Activated CD8-positive, alpha-beta T cell treated with anti-CD3 and anti-CD28 coated beads, Interleukin-2, amount 10 ng/mL, durations not matched to agents 7 days and 5 days (primary cell): ENCODE measurements around the gene ATRN. TPM values are rescaled to one million over a fixed set of nuclear protein-coding genes. Genes with fewer than 3 reads are reported as not detected.
"Not testable (repeated sequence)": the region's sequence is repeated elsewhere in the genome, so short reads cannot be mapped to it uniquely, and the experiment has no call there.

Experiments used
- ATAC-seq: fragments of 150-1000 bp; cut with Tn5 transposase; one replicate; pipeline ENCODE4 v1.10.0; 2021; ENCODE audit warnings: moderate library complexity
- CTCF ChIA-PET: fragments of 350-600 bp; sonication (Branson Sonifier 250); formaldehyde crosslinking; loops from one replicate; lab custom pipeline; 2021; ENCODE audit warnings: antibody characterized with exemption; lab: Charles Lee
- POLR2A ChIA-PET: fragments of 350-600 bp; sonication (Branson Sonifier 250); formaldehyde crosslinking; loops from one replicate; lab custom pipeline; 2021; ENCODE audit warnings: antibody characterized with exemption; lab: Charles Lee
- DNase-seq: peaks from one replicate; pipeline ENCODE4 v3.0.0-alpha.2; 2020
- H3K27ac Mint-ChIP-seq: one replicate; pipeline ENCODE4 v1.8.0; 2021; ENCODE audit warnings: mild to moderate bottlenecking, mixed read lengths
- H3K27me3 Mint-ChIP-seq: one replicate; pipeline ENCODE4 v1.8.0; 2021; ENCODE audit warnings: low read depth, mixed read lengths
- H3K36me3 Mint-ChIP-seq: one replicate; pipeline ENCODE4 v1.8.0; 2021; ENCODE audit warnings: low read depth, mixed read lengths
- H3K4me1 Mint-ChIP-seq: one replicate; pipeline ENCODE4 v1.8.0; 2021; ENCODE audit warnings: low read depth, mixed read lengths
- H3K4me3 Mint-ChIP-seq: one replicate; pipeline ENCODE4 v1.8.0; 2021; ENCODE audit warnings: mild to moderate bottlenecking, mixed read lengths
- H3K9me3 Mint-ChIP-seq: one replicate; pipeline ENCODE4 v1.8.0; 2022; ENCODE audit warnings: mixed read lengths; ENCODE audit not compliant: insufficient read depth
- total RNA-seq, 2 experiments: library from RNA; stranded (reverse); gene quantifications; one replicate each; pipeline ENCODE4 v1.2.3, GENCODE V29; 2021

ATRN gene
- total RNA-seq, 2 experiments from 2014 or later: 8.1 to 8.5 TPM

GRCh38 chr20:3486850-3487249, 16.0 kb downstream of the ATRN start:
- ChIA-PET CTCF (no interaction called here), POLR2A (no interaction called here)
- Mint-ChIP-seq H3K36me3 (peaks cover 11% of the 10 kb centered on the region), H3K27ac (no peak overlapping the region), H3K9me3 (peaks cover 5% of the 10 kb centered on the region), H3K27me3 (no peaks in the 10 kb centered on the region), H3K4me3 (no peak overlapping the region), H3K4me1 (no peaks in the 10 kb centered on the region)
- ATAC-seq (no peak), DNase-seq (no peak)

DNA sequence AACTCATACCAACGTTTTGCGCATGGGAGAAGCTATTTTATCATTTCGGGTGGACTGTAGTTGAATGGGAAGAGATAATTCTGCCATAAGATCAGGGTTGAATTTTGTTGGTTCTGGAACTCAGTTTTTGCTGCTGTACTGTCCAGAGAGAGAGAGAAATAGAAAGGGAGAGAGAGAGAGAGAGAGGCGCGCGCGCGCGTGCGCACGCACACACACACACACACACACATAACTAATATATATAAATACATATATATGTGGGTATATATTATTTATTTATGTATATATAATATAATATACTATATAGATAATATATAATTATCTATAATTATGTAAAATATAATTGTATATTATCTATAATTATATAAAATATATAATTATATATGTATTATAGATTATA, 21.9 kb downstream of the ATRN start:
- DNase-seq: no peak

GRCh38 chr20:3494218-3494617, 23.4 kb downstream of the ATRN start:
- ATAC-seq (no peak), DNase-seq (no peak)
- H3K9me3 Mint-ChIP-seq: peaks cover 4% of the 10 kb centered on the region
- H3K27me3 Mint-ChIP-seq: no peaks in the 10 kb centered on the region
- no peak overlapping the region for H3K27ac Mint-ChIP-seq
- no peaks in the 10 kb centered on the region for H3K4me1 Mint-ChIP-seq
- peaks cover 6% of the 10 kb centered on the region for H3K36me3 Mint-ChIP-seq
- ChIA-PET CTCF (no interaction called here), POLR2A (no interaction called here)
- H3K4me3 Mint-ChIP-seq: no peak overlapping the region

More for the DNA sequence above, 21.9 kb downstream of the ATRN start:
- no peak overlapping the region for H3K4me3 Mint-ChIP-seq
- H3K27ac Mint-ChIP-seq: no peak overlapping the region
- H3K9me3 Mint-ChIP-seq: peaks cover 4% of the 10 kb centered on the region
- H3K36me3 Mint-ChIP-seq: peaks cover 8% of the 10 kb centered on the region
- no peak for ATAC-seq
- no peaks in the 10 kb centered on the region for H3K4me1 Mint-ChIP-seq
- CTCF ChIA-PET: interaction anchor here (0.6 kb wide), 1 partner anchor 55 kb away, joined by 5 read pairs; no protein-coding TSS in a partner anchor
- POLR2A ChIA-PET: interaction anchor here (0.5 kb wide), 1 partner anchor 453 kb away, joined by 3 read pairs; no protein-coding TSS in a partner anchor
- H3K27me3 Mint-ChIP-seq: no peaks in the 10 kb centered on the region

DNA sequence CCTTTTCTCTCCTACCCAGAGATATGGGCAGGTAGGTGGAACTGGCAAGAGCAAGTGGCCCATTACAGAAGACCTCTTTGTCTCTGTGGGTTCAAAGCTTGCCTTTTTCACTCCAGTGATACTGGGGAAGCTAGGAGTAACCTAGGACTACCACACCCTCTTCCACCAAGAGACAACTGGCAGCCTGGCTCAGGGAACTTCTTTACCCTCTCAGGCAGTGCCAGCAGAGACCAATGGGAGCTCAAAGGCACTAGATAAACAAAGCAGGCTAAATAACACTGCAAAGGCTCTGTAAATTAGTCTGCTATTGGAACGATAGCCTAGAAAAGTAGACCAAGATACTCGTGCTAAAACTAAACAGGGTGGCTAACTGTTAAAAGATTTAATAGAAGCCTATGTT, 32.1 kb downstream of the ATRN start:
- Mint-ChIP-seq H3K4me1 (no peaks in the 10 kb centered on the region), H3K4me3 (no peak overlapping the region), H3K36me3 (no peaks in the 10 kb centered on the region), H3K27me3 (no peaks in the 10 kb centered on the region), H3K27ac (no peak overlapping the region), H3K9me3 (no peaks in the 10 kb centered on the region)
- ATAC-seq: no peak
- ChIA-PET CTCF (interaction anchor here (0.6 kb wide), 1 partner anchor 200 kb away, joined by 3 read pairs; no protein-coding TSS in a partner anchor), POLR2A (no interaction called here)
- DNase-seq: no peak

DNA sequence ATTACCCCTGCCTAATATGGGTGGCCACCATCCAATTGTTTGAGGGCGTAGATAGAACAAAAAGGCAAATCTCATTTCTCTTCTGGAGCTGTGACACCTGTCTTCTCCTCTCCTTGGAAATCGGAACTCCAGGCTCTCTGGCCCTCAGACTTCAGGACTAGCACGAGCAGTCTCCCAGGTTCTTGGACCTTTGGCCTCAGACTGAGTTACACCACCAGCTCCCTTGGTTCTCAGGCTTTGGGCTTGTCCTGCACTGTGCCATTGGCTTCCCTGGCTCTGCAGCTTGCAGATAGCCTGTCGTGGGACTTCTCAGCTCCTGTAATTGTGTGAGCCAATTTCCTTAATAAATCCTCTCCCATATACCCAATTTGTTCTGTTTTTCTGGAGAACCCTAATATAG, 34.3 kb downstream of the ATRN start:
- ATAC-seq (no peak), DNase-seq (no peak)
- Mint-ChIP-seq H3K36me3 (no peaks in the 10 kb centered on the region), H3K27me3 (no peaks in the 10 kb centered on the region), H3K4me1 (no peaks in the 10 kb centered on the region), H3K4me3 (no peak overlapping the region), H3K27ac (no peak overlapping the region), H3K9me3 (no peaks in the 10 kb centered on the region)
- CTCF ChIA-PET: no interaction called here
- POLR2A ChIA-PET: no interaction called here

DNA sequence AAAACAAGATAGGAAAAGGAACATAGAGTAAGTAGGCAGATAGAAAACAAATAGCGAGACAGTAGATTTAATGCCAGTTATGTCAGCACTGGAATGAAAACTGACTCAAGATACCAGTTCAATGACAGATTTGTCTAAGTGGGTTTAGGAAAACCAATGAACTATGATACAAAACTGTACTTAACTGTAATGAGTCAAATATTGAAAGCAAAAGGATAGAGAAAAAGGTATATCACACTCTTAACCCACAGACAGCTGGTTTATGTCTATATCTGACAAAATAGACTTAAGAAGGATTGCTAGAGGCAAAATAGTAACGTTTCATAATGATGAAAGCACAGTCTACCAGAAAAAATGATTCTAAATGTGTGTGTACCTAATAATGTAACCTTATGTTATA, 38.2 kb downstream of the ATRN start:
- H3K9me3 Mint-ChIP-seq: no peaks in the 10 kb centered on the region
- no peak overlapping the region for H3K27ac Mint-ChIP-seq
- H3K27me3 Mint-ChIP-seq: no peaks in the 10 kb centered on the region
- H3K4me3 Mint-ChIP-seq: no peak overlapping the region
- ChIA-PET CTCF (no interaction called here), POLR2A (no interaction called here)
- no peak for DNase-seq
- ATAC-seq: no peak
- H3K36me3 Mint-ChIP-seq: no peaks in the 10 kb centered on the region
- no peaks in the 10 kb centered on the region for H3K4me1 Mint-ChIP-seq

DNA sequence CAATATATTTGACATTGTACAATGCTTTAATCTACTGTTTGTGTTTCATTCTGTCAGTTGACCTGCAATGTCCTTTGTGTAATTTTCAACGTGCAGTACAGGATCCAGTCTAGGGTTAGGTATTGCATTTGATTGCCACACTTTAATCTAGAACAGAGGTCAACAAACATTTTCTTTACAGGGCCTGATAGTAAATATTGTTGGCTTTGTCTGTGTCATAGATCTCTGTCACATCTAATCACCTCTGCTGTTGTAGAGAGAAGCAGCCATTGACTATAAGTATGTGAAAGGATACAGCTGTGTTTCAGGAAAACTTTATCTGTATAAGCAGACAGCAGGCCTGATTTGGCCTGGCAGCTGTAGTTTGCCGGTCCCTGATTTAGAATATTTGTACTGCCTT, 39.3 kb downstream of the ATRN start:
- H3K4me3 Mint-ChIP-seq: no peak overlapping the region
- POLR2A ChIA-PET: no interaction called here
- CTCF ChIA-PET: no interaction called here
- no peak overlapping the region for H3K27ac Mint-ChIP-seq
- H3K36me3 Mint-ChIP-seq: no peaks in the 10 kb centered on the region
- ATAC-seq (no peak), DNase-seq (no peak)
- no peaks in the 10 kb centered on the region for H3K27me3 Mint-ChIP-seq
- H3K4me1 Mint-ChIP-seq: no peaks in the 10 kb centered on the region
- H3K9me3 Mint-ChIP-seq: peaks cover 2% of the 10 kb centered on the region

GRCh38 chr20:3512239-3512638, 41.4 kb downstream of the ATRN start:
- ATAC-seq, H3K36me3 Mint-ChIP-seq, H3K4me3 Mint-ChIP-seq, CTCF ChIA-PET, H3K9me3 Mint-ChIP-seq, H3K27ac Mint-ChIP-seq, DNase-seq, H3K27me3 Mint-ChIP-seq, H3K4me1 Mint-ChIP-seq, POLR2A ChIA-PET: not testable (repeated sequence)

DNA sequence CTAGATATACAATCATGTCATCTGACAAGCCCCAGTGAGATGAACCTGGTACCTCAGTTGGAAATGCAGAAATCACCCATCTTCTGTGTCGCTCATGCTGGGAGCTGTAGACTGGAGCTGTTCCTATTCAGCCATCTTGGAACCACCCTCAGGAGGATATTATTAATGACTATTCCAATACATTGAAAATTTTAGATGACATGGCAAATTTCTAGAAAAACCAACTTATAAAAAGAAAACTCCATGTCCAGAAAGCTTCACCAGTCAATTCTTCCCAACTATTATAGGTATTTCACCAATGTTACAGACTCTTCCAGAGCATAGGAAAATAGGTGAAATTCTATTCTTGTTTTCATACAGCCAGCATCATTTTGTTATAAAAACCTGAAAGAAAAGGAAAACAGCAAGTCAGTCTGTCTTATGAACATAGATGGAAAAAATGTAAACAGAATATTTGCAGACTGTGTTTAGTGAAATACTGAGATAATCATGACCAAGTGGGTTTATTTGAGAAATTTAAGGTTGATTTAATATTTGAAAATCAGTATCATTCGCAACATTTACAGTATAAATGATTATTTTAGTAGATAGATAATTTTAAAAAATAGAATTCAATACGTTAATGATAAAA, 43.3 kb downstream of the ATRN start:
- Mint-ChIP-seq H3K27ac (no peak overlapping the region), H3K9me3 (peaks cover 5% of the 10 kb centered on the region), H3K4me3 (no peak overlapping the region), H3K27me3 (no peaks in the 10 kb centered on the region), H3K4me1 (no peaks in the 10 kb centered on the region), H3K36me3 (no peaks in the 10 kb centered on the region)
- ChIA-PET POLR2A (no interaction called here), CTCF (no interaction called here)
- ATAC-seq: no peak
- no peak for DNase-seq

DNA sequence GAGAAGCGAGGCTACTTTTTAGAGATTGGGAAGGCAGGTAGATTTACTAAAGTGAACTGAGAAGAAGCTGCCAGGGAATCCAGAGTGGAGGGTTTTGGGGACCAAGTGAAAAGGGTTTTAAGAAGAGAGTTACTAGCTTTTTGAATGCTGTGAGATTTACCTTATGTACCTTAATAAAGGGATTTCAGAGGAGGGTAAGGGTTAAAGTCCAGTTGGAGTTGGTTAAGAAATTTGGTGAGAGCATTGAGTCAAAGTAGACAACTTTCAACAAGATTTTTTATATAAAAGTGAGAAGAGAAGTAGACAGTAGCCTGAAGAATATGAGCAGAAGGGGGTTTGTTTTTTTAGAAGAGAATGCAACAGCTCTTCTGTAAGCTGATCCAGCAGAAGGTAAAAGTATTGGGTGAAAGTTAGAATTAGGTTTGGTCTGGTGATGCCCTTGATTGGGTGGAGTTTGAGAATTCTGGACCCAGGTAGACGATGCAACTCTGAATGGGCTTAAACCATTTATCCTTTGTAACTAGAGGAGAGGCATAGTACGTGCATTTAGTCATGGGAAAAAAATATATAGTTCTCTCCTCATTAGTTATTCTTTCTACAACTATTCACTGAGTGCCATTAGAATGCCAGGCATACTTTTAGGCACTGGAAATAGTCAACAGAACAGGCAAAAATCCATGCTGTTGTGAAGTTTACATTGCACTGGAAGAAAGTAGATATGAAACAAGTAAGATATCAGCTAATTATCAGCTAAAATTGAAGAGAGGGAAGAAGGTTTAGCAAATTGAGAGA, 44.8 kb downstream of the ATRN start:
- ChIA-PET CTCF (no interaction called here), POLR2A (no interaction called here)
- ATAC-seq (no peak), DNase-seq (no peak)
- Mint-ChIP-seq H3K4me3 (no peak overlapping the region), H3K9me3 (peaks cover 7% of the 10 kb centered on the region), H3K36me3 (peaks cover 5% of the 10 kb centered on the region), H3K4me1 (no peaks in the 10 kb centered on the region), H3K27me3 (no peaks in the 10 kb centered on the region), H3K27ac (no peak overlapping the region)

- Mint-ChIP-seq H3K4me3 (no peak overlapping the region), H3K9me3 (peaks cover 24% of the 10 kb centered on the region), H3K4me1 (peaks cover 3% of the 10 kb centered on the region), H3K36me3 (peaks cover 19% of the 10 kb centered on the region), H3K27me3 (no peaks in the 10 kb centered on the region), H3K27ac (no peak overlapping the region)
- CTCF ChIA-PET: no interaction called here
- DNase-seq: no peak
- POLR2A ChIA-PET: no interaction called here
- no peak for ATAC-seq
These were observed 51.3 kb downstream of the ATRN start for GRCh38 chr20:3521852-3522740.

DNA sequence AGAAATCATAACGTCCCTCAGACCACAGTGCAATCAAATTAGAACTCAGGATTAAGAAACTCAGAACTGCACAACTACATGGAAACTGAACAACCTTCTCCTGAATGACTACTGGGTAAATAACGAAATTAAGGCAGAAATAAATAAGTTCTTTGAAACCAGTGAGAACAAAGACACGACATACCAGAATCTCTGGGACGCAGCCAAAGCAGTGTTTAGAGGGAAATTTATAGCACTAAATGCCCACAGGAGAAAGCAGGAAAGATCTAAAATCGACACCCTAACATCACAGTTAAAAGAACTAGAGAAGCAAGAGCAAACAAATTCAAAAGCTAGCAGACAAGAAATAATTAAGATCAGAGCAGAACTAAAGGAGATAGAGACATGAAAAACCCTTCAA, 53.9 kb downstream of the ATRN start:
- POLR2A ChIA-PET, H3K27ac Mint-ChIP-seq, CTCF ChIA-PET, DNase-seq, H3K4me1 Mint-ChIP-seq, ATAC-seq, H3K27me3 Mint-ChIP-seq, H3K4me3 Mint-ChIP-seq: not testable (repeated sequence)
- Mint-ChIP-seq H3K36me3 (peaks cover 19% of the 10 kb centered on the region), H3K9me3 (peaks cover 24% of the 10 kb centered on the region)
